ENCODE measurements around the gene CAMTA1.

The CAMTA1 gene

DNA sequence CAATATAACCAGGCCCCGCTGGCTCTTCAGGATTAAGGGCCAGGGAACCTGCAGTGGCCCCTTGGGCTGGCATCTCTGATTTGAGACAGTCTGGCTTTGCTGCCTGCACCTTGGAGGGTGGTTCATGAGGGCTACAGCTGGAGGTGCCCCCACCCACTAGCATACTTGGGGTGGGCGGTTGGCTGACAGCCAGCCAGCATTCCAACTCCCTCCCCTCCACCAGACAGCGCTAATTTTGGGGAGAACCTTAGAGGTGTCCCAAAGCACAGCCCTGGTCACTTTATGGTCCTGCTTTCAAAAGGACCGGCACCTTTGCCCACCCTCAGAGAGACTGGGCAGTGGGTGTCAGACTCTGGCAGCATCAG is 805.2 kb downstream of the CAMTA1 start:
- no peak overlapping the region for H3K4me3 ChIP-seq (ENCODE audit: low read depth, low read length)
- DNase-seq (ENCODE audit: low read depth): no peak
- TF ChIP-seq, protein P1, sequence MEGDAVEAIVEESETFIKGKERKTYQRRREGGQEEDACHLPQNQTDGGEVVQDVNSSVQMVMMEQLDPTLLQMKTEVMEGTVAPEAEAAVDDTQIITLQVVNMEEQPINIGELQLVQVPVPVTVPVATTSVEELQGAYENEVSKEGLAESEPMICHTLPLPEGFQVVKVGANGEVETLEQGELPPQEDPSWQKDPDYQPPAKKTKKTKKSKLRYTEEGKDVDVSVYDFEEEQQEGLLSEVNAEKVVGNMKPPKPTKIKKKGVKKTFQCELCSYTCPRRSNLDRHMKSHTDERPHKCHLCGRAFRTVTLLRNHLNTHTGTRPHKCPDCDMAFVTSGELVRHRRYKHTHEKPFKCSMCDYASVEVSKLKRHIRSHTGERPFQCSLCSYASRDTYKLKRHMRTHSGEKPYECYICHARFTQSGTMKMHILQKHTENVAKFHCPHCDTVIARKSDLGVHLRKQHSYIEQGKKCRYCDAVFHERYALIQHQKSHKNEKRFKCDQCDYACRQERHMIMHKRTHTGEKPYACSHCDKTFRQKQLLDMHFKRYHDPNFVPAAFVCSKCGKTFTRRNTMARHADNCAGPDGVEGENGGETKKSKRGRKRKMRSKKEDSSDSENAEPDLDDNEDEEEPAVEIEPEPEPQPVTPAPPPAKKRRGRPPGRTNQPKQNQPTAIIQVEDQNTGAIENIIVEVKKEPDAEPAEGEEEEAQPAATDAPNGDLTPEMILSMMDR (conservative IDR thresholded peaks at IDR 0.05; ENCODE audit: low read depth, low read length): no peak

DNA sequence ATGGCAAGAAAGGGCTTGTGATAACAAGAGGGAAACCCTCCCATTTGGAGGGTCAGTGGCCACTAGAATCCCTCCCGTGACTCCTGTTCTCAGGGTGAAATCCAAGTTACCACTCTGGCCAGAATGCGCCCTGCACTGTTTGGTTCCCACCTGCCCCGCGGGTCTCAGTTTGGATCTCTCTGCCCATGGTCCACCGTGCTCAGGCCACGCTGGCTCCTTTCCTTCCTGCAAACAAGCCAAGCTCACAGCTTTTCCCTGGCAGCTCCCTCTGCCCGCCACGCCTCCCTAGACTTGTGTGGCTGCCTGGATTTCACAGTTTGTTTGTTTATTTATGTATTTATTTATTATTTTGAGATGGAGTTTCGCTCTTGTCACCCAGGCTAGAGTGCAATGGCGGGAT is 806.3 kb downstream of the CAMTA1 start:
- no peak for DNase-seq (ENCODE audit: low read depth)
- H3K4me3 ChIP-seq (ENCODE audit: low read depth, low read length): no peak overlapping the region
- TF ChIP-seq, protein P1 (conservative IDR thresholded peaks at IDR 0.05; ENCODE audit: low read depth, low read length): no peak

DNA sequence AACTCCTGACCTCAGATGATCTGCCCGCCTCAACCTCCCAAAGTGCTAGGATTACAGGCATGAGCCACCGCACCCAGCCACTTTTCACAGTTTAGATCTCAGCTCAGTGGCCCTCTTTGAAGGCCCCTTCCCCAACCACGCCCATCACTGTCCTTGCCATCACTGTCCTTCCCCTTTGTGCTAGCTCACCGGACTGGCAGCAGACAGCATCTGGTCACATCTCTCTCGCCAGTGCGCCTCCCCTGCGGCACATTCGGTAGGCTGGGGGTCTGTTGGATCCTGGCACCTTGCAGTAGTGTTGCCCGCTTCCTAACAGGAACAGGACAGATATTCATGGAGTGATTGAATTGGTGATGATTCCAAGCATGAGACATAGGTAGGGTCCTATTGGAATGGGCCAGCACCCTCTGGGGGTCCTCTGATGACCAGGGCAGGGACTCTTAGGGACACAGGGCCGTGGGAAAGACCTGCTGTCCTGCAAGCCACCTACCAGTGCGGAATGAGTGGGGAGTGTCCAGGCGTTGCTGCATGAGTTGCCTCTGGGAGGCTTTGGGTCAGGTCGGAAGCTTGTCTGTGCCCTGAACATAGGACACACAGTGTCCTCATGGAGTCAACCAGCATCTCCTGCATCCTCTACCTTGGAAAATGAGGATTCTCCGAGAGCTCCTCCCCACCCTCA is 807.0 kb downstream of the CAMTA1 start:
- DNase-seq (ENCODE audit: low read depth): no peak
- TF ChIP-seq, protein P1 (conservative IDR thresholded peaks at IDR 0.05; ENCODE audit: low read depth, low read length): no peak
- H3K4me3 ChIP-seq (ENCODE audit: low read depth, low read length): no peak overlapping the region

DNA sequence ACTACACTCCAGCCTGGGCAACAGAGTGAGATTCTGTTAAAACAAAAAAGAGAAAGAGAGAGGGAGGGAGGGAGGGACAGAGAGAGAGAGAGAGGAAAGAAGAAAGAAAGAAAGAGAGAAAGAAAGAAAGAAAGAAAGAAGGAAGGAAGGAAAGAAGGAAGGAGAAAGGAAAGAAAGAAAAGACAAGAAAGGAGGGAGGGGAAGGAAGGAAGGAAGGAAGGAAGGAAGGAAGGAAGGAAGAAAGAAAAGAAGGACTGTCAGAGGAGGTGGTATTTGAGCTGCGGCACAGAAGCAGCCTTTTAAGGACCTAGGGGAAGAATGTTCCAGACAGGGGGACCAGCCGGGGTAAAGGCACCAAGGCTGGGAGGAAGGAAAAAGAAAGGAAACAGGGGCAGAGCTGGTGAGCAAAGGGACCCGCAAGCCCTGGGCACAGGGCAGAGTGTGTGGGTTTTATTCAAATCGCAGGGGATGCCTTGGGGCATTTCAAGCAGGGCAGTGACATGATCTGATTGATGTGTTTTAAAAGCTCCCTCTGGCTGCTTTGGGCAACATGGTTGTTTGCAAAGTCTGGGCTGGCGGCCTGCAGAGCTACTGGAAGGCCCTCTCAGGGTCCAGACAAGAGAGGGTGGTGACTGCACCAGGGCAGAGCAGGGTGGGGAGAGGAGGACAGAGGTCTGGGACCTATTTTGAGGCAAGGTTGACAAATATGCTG is 808.9 kb downstream of the CAMTA1 start:
- H3K4me3 ChIP-seq (ENCODE audit: low read depth, low read length): no peak overlapping the region
- TF ChIP-seq, protein P1 (conservative IDR thresholded peaks at IDR 0.05; ENCODE audit: low read depth, low read length): no peak
- no peak for DNase-seq (ENCODE audit: low read depth)

DNA sequence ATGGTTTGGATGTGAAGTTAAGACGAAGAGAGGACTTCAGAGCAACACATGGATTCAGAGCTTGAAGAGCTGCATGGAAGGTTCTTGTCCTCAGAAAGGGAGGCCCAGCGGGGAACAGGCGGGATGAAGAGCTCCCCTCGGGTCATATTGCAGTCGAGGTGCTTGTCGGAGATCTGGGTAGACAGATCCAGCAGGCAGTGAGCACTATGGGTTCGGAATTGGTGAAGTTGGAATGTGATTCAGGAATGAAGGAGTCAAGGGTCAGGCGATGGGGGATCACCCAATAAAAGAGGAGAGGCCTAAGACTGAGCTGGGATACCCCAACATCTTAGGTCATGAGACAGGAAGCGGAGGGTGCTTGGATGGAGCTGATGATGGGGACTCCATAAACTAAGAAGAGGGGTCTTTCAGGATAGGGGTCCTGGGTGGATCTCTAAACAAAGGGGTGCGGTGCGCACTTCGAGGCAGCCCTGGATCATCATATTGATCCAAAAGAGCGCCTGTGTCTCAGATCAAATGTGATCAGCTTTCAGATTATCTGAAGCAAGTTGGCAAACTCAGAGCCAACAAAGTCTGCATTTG is 809.6 kb downstream of the CAMTA1 start:
- no peak overlapping the region for H3K4me3 ChIP-seq (ENCODE audit: low read depth, low read length)
- TF ChIP-seq, protein P1 (conservative IDR thresholded peaks at IDR 0.05; ENCODE audit: low read depth, low read length): no peak
- no peak for DNase-seq (ENCODE audit: low read depth)

DNA sequence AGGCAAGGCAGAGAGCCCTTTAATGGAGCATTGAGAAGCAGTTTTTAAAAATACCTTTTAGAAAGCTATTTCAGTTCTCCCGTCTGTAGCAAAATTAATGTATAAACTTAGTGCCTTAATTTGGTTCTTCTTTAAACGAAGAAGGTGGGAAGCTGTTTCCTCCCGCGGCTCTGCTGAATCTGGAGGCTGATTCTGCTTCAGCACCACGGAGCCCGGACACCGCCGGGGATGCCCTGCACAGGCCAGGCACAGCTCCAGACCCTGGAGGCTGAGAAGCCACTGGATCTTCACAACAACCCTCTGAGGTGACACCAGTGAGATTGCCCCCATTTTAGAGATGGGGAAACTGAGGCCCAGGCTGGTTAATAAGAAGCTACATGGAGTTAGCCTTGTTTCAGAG is 810.1 kb downstream of the CAMTA1 start:
- no peak overlapping the region for H3K4me3 ChIP-seq (ENCODE audit: low read depth, low read length)
- no peak for DNase-seq (ENCODE audit: low read depth)
- TF ChIP-seq, protein P1 (conservative IDR thresholded peaks at IDR 0.05; ENCODE audit: low read depth, low read length): no peak

Data from choroid plexus epithelial cell (primary cell).